GM18861 (cell line): ENCODE results near the gene DAB1.

Experiments
- ATAC-seq: cut with Tn5 transposase; IDR thresholded peaks from one replicate; pipeline ENCODE4 v1.9.1; 2021; ENCODE audit not compliant: unreplicated experiment

The DAB1 gene

GRCh38 chr1:57418971-57419370 is 4.9 kb downstream of the DAB1 start:
- no peak for ATAC-seq

GRCh38 chr1:57411262-57411661 is 12.6 kb downstream of the DAB1 start:
- ATAC-seq: no peak

- no peak for ATAC-seq
Observed at GRCh38 chr1:57410508-57410907, 13.4 kb downstream of the DAB1 start.

GRCh38 chr1:57407928-57408327 is 15.9 kb downstream of the DAB1 start:
- no peak for ATAC-seq

- ATAC-seq: no peak
Observed at GRCh38 chr1:57406428-57406970, 17.4 kb downstream of the DAB1 start.

- ATAC-seq: no peak
Observed at GRCh38 chr1:57404884-57405283, 19.0 kb downstream of the DAB1 start.

GRCh38 chr1:57403201-57403600 is 20.7 kb downstream of the DAB1 start:
- ATAC-seq: no peak

GRCh38 chr1:57401671-57402070 is 22.2 kb downstream of the DAB1 start:
- ATAC-seq: no peak

GRCh38 chr1:57400048-57400447 is 23.8 kb downstream of the DAB1 start:
- no peak for ATAC-seq

GRCh38 chr1:57393058-57393584 is 30.7 kb downstream of the DAB1 start:
- ATAC-seq: no peak

- no peak for ATAC-seq
Observed at GRCh38 chr1:57385336-57385735, 38.5 kb downstream of the DAB1 start.

- no peak for ATAC-seq
Observed at GRCh38 chr1:57384901-57385300, 39.0 kb downstream of the DAB1 start.

- no peak for ATAC-seq
Observed at GRCh38 chr1:57384284-57384683, 39.6 kb downstream of the DAB1 start.

- ATAC-seq: no peak
Observed at GRCh38 chr1:57381871-57382270, 42.0 kb downstream of the DAB1 start.

- no peak for ATAC-seq
Observed at GRCh38 chr1:57381426-57381825, 42.4 kb downstream of the DAB1 start.

- ATAC-seq: no peak
Observed at GRCh38 chr1:57380923-57381322, 42.9 kb downstream of the DAB1 start.

GRCh38 chr1:57378534-57378933 is 45.3 kb downstream of the DAB1 start:
- no peak for ATAC-seq

- no peak for ATAC-seq
Observed at GRCh38 chr1:57377339-57378139, 46.3 kb downstream of the DAB1 start.

GRCh38 chr1:57376041-57376440 is 47.8 kb downstream of the DAB1 start:
- ATAC-seq: no peak

- ATAC-seq: no peak
Observed at GRCh38 chr1:57369889-57370288, 54.0 kb downstream of the DAB1 start.

- ATAC-seq: no peak
Observed at GRCh38 chr1:57367945-57368344, 55.9 kb downstream of the DAB1 start.

GRCh38 chr1:57363643-57364042 is 60.2 kb downstream of the DAB1 start:
- ATAC-seq: no peak

- ATAC-seq: no peak
Observed at GRCh38 chr1:57363165-57363564, 60.7 kb downstream of the DAB1 start.
